PC-9 (cell line): ENCODE data around the gene RYR3. TPM values are rescaled to one million over a fixed set of nuclear protein-coding genes. Genes with fewer than 3 reads are reported as not detected.

Experiments
- BruUV-seq: library from RNA; stranded (reverse); fragments of 400-500 nt; replicated peaks from 2 replicates; lab custom pipeline; 2021; lab: Mats Ljungman, UMichigan
- CTCF ChIA-PET: fragments of 300-600 bp; sonication (Branson Sonifier 250); formaldehyde crosslinking; loops from one replicate; lab custom pipeline; 2022; ENCODE audit warnings: antibody characterized with exemption; lab: Charles Lee
- POLR2A ChIA-PET: fragments of 300-600 bp; sonication (Branson Sonifier 250); formaldehyde crosslinking; loops from one replicate; lab custom pipeline; 2022; ENCODE audit warnings: antibody characterized with exemption; ENCODE audit not compliant: unreplicated experiment; lab: Charles Lee
- DNase-seq, 2 experiments: peaks; one replicate each; pipeline versions ENCODE4 v3.0.0 to v3.0.0-alpha.2; 2015 to 2022; ENCODE audit warnings: mixed read lengths in 1 of 2
- H2AFZ ChIP-seq: fragments of 200-600 bp; sonication (generic); 2 replicates; pipeline ENCODE4 v1.8.1; 2017; ENCODE audit warnings: antibody characterized with exemption
- H3F3A ChIP-seq: fragments of 200-600 bp; sonication (generic); 2 replicates; pipeline ENCODE4 v1.8.1; 2017; ENCODE audit warnings: antibody characterized with exemption, mild to moderate bottlenecking, low read depth; ENCODE audit not compliant: insufficient read depth
- H3K27ac ChIP-seq: fragments of 200-600 bp; sonication (generic); 2 replicates; pipeline ENCODE4 v1.6.1; 2016; ENCODE audit warnings: mixed run types
- H3K27me3 ChIP-seq: fragments of 200-600 bp; sonication (generic); 2 replicates; pipeline ENCODE4 v1.6.1; 2016; ENCODE audit warnings: low read depth, mixed run types; ENCODE audit not compliant: insufficient read depth
- H3K36me3 ChIP-seq: fragments of 200-600 bp; sonication (generic); 2 replicates; pipeline ENCODE4 v1.6.1; 2016; ENCODE audit warnings: low read depth, mixed run types
- H3K4me1 ChIP-seq: fragments of 200-600 bp; sonication (generic); replicated peaks from 2 replicates; pipeline ENCODE4 v1.6.1; 2016; ENCODE audit warnings: mixed run types; ENCODE audit not compliant: insufficient read depth
- H3K4me2 ChIP-seq: fragments of 200-600 bp; sonication (generic); 2 replicates; pipeline ENCODE4 v1.6.1; 2017; ENCODE audit warnings: mixed run types
- H3K4me3 ChIP-seq: fragments of 200-600 bp; sonication (generic); 2 replicates; pipeline ENCODE4 v1.6.1; 2016; ENCODE audit warnings: mixed run types
- H3K79me2 ChIP-seq: fragments of 200-600 bp; sonication (generic); 2 replicates; pipeline ENCODE4 v1.6.1; 2017; ENCODE audit warnings: low read depth, mixed run types
- H3K9me2 ChIP-seq: fragments of 200-600 bp; sonication (generic); 2 replicates; pipeline ENCODE4 v1.8.1; 2017; ENCODE audit warnings: mild to moderate bottlenecking; ENCODE audit not compliant: insufficient read depth
- H3K9me3 ChIP-seq: fragments of 200-600 bp; sonication (generic); 2 replicates; pipeline ENCODE4 v1.8.1; 2016; ENCODE audit warnings: low read depth; ENCODE audit not compliant: insufficient read depth
- H4K20me1 ChIP-seq: fragments of 200-600 bp; sonication (generic); 2 replicates; pipeline ENCODE4 v1.8.1; 2017; ENCODE audit not compliant: insufficient read depth
- EZH2 ChIP-seq: fragments of 200-600 bp; sonication (generic); IDR thresholded peaks from 2 replicates; pipeline ENCODE4 v1.8.0; 2017; ENCODE audit warnings: antibody characterized with exemption, low read depth
- intact Hi-C: fragments of 100-400 bp; cut with micrococcal nuclease; formaldehyde crosslinking; loops from one replicate; pipeline ENCODE4 v1.10.0; 2022; ENCODE audit not compliant: unreplicated experiment
- total RNA-seq: library from RNA; stranded (reverse); gene quantifications from 2 replicates; pipeline ENCODE4 v1.2.3, GENCODE V29; 2021
- TF ChIP-seq, protein P1 (sequence below): fragments of 200-600 bp; sonication (generic); conservative IDR thresholded peaks from 2 replicates; pipeline ENCODE4 v1.6.1; 2017; ENCODE audit warnings: mixed run types, antibody characterized with exemption, mild to moderate bottlenecking, moderate library complexity

Gene RYR3
- total RNA-seq, 1 experiment from 2014 or later, result 0.15 TPM

DNA sequence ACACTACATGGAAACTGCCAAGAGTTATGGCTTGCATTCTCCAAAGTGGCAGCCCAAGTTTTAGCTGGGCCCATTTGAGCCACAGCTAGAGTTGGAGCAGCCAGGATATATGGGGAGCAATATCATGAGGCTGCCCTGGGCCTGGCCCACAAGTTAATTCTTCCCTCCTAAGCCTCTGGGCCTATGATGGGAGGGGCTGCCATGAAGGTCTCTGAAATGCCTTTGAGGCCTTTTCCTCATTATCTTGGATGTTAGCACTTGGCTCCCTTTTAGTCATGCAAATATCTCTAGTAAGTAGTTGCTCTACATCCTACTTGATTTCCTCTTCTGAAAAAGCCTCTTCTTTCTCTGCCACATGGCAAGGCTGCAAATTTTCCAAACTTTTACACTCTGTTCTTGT lies 400.0 kb downstream of the RYR3 start:
- ChIA-PET CTCF (no interaction called here), POLR2A (no interaction called here)
- H3K36me3 ChIP-seq, result no peaks in the 10 kb centered on the region
- H4K20me1 ChIP-seq, result no peaks in the 10 kb centered on the region
- no peak overlapping the region for H3K27ac ChIP-seq
- H3F3A ChIP-seq, result no peaks in the 10 kb centered on the region
- no peaks in the 10 kb centered on the region for H3K79me2 ChIP-seq
- TF ChIP-seq, protein P1, sequence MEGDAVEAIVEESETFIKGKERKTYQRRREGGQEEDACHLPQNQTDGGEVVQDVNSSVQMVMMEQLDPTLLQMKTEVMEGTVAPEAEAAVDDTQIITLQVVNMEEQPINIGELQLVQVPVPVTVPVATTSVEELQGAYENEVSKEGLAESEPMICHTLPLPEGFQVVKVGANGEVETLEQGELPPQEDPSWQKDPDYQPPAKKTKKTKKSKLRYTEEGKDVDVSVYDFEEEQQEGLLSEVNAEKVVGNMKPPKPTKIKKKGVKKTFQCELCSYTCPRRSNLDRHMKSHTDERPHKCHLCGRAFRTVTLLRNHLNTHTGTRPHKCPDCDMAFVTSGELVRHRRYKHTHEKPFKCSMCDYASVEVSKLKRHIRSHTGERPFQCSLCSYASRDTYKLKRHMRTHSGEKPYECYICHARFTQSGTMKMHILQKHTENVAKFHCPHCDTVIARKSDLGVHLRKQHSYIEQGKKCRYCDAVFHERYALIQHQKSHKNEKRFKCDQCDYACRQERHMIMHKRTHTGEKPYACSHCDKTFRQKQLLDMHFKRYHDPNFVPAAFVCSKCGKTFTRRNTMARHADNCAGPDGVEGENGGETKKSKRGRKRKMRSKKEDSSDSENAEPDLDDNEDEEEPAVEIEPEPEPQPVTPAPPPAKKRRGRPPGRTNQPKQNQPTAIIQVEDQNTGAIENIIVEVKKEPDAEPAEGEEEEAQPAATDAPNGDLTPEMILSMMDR, result no peak
- TF ChIP-seq EZH2, result no peak
- intact Hi-C loops, result no loop called here
- H3K4me2 ChIP-seq, result no peak overlapping the region
- no peaks in the 10 kb centered on the region for H3K9me3 ChIP-seq
- DNase-seq, result no peak
- no peak overlapping the region for H2AFZ ChIP-seq
- no peaks in the 10 kb centered on the region for H3K27me3 ChIP-seq
- H3K4me1 ChIP-seq, result no peaks in the 10 kb centered on the region
- no peaks in the 10 kb centered on the region for H3K9me2 ChIP-seq
- BruUV-seq, result no TSS peak
- H3K4me3 ChIP-seq, result no peak overlapping the region

- no peak overlapping the region for H2AFZ ChIP-seq
- no peaks in the 10 kb centered on the region for H3K9me2 ChIP-seq
- TF ChIP-seq, protein P1, result no peak
- TF ChIP-seq EZH2, result no peak
- H3K4me3 ChIP-seq, result no peak overlapping the region
- intact Hi-C loops, result no loop called here
- no peaks in the 10 kb centered on the region for H3K36me3 ChIP-seq
- no peaks in the 10 kb centered on the region for H3K27me3 ChIP-seq
- no peak overlapping the region for H3K4me2 ChIP-seq
- no peaks in the 10 kb centered on the region for H4K20me1 ChIP-seq
- POLR2A ChIA-PET, result no interaction called here
- no peaks in the 10 kb centered on the region for H3K9me3 ChIP-seq
- H3K4me1 ChIP-seq, result no peaks in the 10 kb centered on the region
- DNase-seq, result no peak
- no peaks in the 10 kb centered on the region for H3K79me2 ChIP-seq
- CTCF ChIA-PET, result no interaction called here
- no peaks in the 10 kb centered on the region for H3F3A ChIP-seq
- no TSS peak for BruUV-seq
- H3K27ac ChIP-seq, result no peak overlapping the region
These were observed 405.3 kb downstream of the RYR3 start for GRCh38 chr15:33716025-33716424.

DNA sequence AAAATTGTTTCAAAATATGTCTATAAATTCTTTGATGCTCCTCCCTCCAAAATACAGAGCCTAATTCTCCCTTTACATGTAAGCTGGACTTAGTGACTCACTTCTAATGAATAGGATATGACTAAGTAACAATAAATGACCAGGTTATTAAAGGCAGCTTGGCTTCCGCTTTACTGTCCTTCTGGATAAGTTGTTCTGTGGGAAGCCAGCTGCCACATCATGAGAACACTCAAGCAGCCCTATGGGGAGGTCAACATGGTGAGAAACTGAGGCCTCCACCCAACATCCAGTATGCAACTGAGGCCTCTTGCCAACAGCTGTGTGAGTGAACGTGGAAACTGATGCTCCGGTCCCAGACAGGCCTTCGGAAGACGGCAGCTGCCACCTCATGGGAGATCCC lies 410.2 kb downstream of the RYR3 start:
- H3K9me2 ChIP-seq, result no peaks in the 10 kb centered on the region
- no peaks in the 10 kb centered on the region for H3K27me3 ChIP-seq
- BruUV-seq, result no TSS peak
- ChIA-PET CTCF (interaction anchor here (0.6 kb wide), 1 partner anchor 484 kb away, joined by 4 read pairs; no protein-coding TSS in a partner anchor), POLR2A (interaction anchor here (0.6 to 0.7 kb wide), 3 partner anchors 15 to 264 kb away, joined by 3 to 11 read pairs (median 10); no protein-coding TSS in a partner anchor)
- no peaks in the 10 kb centered on the region for H4K20me1 ChIP-seq
- TF ChIP-seq EZH2, result no peak
- TF ChIP-seq, protein P1, result no peak
- H3K4me1 ChIP-seq, result no peaks in the 10 kb centered on the region
- peak in 1 of 2 experiments; percentile 37 for DNase-seq
- intact Hi-C loops, result no loop called here
- H3K4me2 ChIP-seq, result no peak overlapping the region
- no peaks in the 10 kb centered on the region for H3F3A ChIP-seq
- no peak overlapping the region for H2AFZ ChIP-seq
- H3K9me3 ChIP-seq, result no peaks in the 10 kb centered on the region
- H3K79me2 ChIP-seq, result no peaks in the 10 kb centered on the region
- no peak overlapping the region for H3K4me3 ChIP-seq
- H3K27ac ChIP-seq, result no peak overlapping the region
- H3K36me3 ChIP-seq, result no peaks in the 10 kb centered on the region
